ENCODE data around the gene KCTD1. TPM values are rescaled to one million over a fixed set of nuclear protein-coding genes. Genes with fewer than 3 reads are reported as not detected.

Gene KCTD1
- total and polyA plus RNA-seq, 9 donors: 10.7 to 31.1 (median 22.5) TPM

DNA sequence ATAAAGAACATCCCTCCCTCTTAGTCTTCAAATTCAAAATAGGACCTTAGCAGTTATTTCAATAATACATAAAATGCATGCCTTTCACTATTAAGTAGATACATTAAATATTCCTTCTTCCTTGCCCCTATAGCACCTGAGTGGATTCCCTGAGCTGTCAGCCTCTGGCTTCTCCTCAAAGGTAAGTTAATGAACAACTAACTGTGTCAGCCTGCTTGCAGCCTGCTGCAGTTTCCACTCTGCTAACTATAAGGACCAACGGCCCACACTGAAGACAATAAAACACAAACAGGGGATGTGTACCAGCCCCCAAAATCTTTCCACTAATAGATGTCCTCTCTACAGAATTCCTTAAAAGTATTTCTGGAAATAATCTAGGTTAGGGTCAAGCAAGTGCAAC is 5.0 kb downstream of the KCTD1 start:
- no peak overlapping the region for H3K4me3 ChIP-seq
- H3K36me3 ChIP-seq: no peaks in the 10 kb centered on the region
- peaks cover 8% of the 10 kb centered on the region for H3K4me1 ChIP-seq (ENCODE audit: insufficient read depth)
- intact Hi-C loops (cut with DNase I): loop anchor here in 2 of 4 donors (10.0 kb wide), 2 partner anchors 69 to 111 kb away; no protein-coding TSS in a partner anchor
- H3K9me3 ChIP-seq: no peaks in the 10 kb centered on the region
- no peak for TF ChIP-seq POLR2A (IDR thresholded peaks at IDR 0.05)
- TF ChIP-seq EP300 (IDR thresholded peaks at IDR 0.05): no peak
- TF ChIP-seq, protein P1, sequence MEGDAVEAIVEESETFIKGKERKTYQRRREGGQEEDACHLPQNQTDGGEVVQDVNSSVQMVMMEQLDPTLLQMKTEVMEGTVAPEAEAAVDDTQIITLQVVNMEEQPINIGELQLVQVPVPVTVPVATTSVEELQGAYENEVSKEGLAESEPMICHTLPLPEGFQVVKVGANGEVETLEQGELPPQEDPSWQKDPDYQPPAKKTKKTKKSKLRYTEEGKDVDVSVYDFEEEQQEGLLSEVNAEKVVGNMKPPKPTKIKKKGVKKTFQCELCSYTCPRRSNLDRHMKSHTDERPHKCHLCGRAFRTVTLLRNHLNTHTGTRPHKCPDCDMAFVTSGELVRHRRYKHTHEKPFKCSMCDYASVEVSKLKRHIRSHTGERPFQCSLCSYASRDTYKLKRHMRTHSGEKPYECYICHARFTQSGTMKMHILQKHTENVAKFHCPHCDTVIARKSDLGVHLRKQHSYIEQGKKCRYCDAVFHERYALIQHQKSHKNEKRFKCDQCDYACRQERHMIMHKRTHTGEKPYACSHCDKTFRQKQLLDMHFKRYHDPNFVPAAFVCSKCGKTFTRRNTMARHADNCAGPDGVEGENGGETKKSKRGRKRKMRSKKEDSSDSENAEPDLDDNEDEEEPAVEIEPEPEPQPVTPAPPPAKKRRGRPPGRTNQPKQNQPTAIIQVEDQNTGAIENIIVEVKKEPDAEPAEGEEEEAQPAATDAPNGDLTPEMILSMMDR (IDR thresholded peaks at IDR 0.05): no peak
- DNase-seq: no peak
- 59 to 71% (median 69%) methylated on average over 1 of the region's 1 CpG for WGBS, 3 donors
- H3K27ac ChIP-seq: no peak overlapping the region
- no peaks in the 10 kb centered on the region for H3K27me3 ChIP-seq

DNA sequence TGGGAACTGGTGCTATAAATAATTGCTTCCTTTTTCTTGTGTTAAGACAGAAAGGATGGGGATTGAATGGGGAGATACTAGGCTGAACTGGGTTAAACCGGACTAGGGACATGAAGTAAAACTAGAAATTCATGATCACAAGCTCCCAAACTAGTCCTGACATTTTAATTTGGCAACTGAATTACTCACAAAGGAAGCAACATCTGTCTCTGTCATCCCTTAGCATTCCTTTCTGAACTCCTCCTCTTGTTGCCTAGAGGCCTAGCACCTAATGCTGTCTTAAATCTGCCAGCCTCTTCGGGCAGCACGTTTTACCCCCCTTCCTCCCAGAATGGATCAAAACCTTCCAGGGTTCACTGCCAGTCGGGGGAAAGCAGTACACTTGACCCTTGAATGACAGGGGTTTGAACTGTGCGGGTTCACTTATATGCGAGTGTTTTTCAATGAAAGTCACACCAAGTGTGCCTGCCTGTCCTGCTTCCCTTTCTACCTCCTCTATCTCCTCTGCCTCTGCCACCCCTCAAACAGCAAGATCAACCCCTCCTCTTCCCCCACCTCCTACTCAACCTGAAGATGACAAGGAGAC is 8.2 kb downstream of the KCTD1 start:
- 70 to 75% (median 74%) methylated on average over 6 of the region's 6 CpGs for WGBS, 3 donors

DNA sequence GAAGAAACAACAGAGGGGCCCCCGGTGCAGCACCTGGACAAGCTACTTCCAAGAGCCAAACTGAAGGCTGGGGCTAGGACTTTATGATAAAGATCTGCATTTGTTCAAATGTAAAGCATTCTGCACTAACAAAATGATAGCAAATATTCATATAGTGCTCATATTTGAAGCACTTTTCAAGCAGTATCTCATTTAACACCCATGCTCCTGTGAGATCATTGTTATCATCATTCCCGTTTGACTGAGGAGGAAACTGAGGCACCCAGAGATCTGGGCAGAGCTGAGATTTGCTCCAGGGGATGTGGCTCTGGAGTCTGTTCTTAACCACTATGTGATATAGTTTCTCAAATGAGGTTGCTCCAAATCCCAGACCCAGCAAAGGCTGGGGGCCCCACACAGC is 9.8 kb downstream of the KCTD1 start:
- H3K4me1 ChIP-seq (ENCODE audit: insufficient read depth): no peaks in the 10 kb centered on the region
- H3K27me3 ChIP-seq: no peaks in the 10 kb centered on the region
- H3K9me3 ChIP-seq: no peaks in the 10 kb centered on the region
- no peak overlapping the region for H3K27ac ChIP-seq
- WGBS, 3 donors: 83 to 94% (median 87%) methylated on average over 2 of the region's 2 CpGs
- no peak for DNase-seq
- TF ChIP-seq, protein P1 (IDR thresholded peaks at IDR 0.05): no peak
- TF ChIP-seq POLR2A (IDR thresholded peaks at IDR 0.05): no peak
- TF ChIP-seq EP300 (IDR thresholded peaks at IDR 0.05): no peak
- H3K36me3 ChIP-seq: no peaks in the 10 kb centered on the region
- H3K4me3 ChIP-seq: no peak overlapping the region
- intact Hi-C loops (cut with DNase I): no loop called here

More for the DNA sequence above, 8.2 kb downstream of the KCTD1 start:
- no peaks in the 10 kb centered on the region for H3K36me3 ChIP-seq
- no peaks in the 10 kb centered on the region for H3K9me3 ChIP-seq
- no peak overlapping the region for H3K27ac ChIP-seq
- no peak for TF ChIP-seq EP300 (IDR thresholded peaks at IDR 0.05)
- no peak for TF ChIP-seq POLR2A (IDR thresholded peaks at IDR 0.05)
- TF ChIP-seq, protein P1 (IDR thresholded peaks at IDR 0.05): no peak
- intact Hi-C loops (cut with DNase I): loop anchor here in 2 of 4 donors (10.0 kb wide), 2 partner anchors 65 to 115 kb away; no protein-coding TSS in a partner anchor
- no peaks in the 10 kb centered on the region for H3K4me1 ChIP-seq (ENCODE audit: insufficient read depth)
- no peaks in the 10 kb centered on the region for H3K27me3 ChIP-seq
- DNase-seq: no peak
- no peak overlapping the region for H3K4me3 ChIP-seq

DNA sequence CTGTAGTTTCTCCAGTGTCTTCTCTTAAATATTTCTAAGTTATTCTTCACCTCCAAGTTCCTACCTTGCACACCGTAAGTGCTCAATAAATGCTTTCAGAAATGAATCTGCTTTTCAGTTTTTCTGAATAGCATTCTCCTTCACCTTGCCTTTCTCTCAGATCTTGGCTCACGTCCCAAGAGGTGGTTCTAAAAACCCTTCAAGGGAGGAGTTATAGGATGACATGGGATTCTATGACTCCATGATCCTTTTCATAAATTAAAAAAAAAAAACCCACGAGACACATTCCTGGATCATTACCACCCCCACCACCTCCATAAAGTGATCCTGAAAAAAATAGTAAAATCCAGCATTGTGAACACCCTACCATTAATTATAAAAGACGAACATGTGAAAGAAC is 11.7 kb downstream of the KCTD1 start:
- intact Hi-C loops (cut with DNase I): no loop called here
- no peak for TF ChIP-seq POLR2A (IDR thresholded peaks at IDR 0.05)
- TF ChIP-seq EP300 (IDR thresholded peaks at IDR 0.05): no peak
- TF ChIP-seq, protein P1 (IDR thresholded peaks at IDR 0.05): no peak
- 84 to 89% (median 87%) methylated on average over 4 of the region's 4 CpGs for WGBS, 3 donors
- H3K4me3 ChIP-seq: no peak overlapping the region
- no peak overlapping the region for H3K27ac ChIP-seq
- no peaks in the 10 kb centered on the region for H3K27me3 ChIP-seq
- no peak for DNase-seq
- H3K36me3 ChIP-seq: no peaks in the 10 kb centered on the region
- H3K4me1 ChIP-seq (ENCODE audit: insufficient read depth): no peaks in the 10 kb centered on the region
- no peaks in the 10 kb centered on the region for H3K9me3 ChIP-seq

Data from ovary (tissue), 9 donors.